OCI-LY7 (cell line): ENCODE measurements around the gene TWIST2. TPM values are rescaled to one million over a fixed set of nuclear protein-coding genes. Genes with fewer than 3 reads are reported as not detected.

ENCODE experiments used
- BruUV-seq: library from RNA; stranded (reverse); fragments of 400-500 nt; replicated peaks from 2 replicates; lab custom pipeline; 2021; lab: Mats Ljungman, UMichigan
- CTCF ChIA-PET: fragments of 300-600 bp; sonication (Branson Sonifier 250); formaldehyde crosslinking; loops from one replicate; lab custom pipeline; 2022; ENCODE audit warnings: antibody characterized with exemption; ENCODE audit not compliant: unreplicated experiment; lab: Charles Lee
- POLR2A ChIA-PET: fragments of 300-600 bp; sonication (Branson Sonifier 250); formaldehyde crosslinking; loops from one replicate; lab custom pipeline; 2022; ENCODE audit warnings: antibody characterized with exemption; lab: Charles Lee
- DNase-seq: peaks from one replicate; pipeline ENCODE4 v3.0.0-alpha.2; 2015; ENCODE audit warnings: low spot score
- H2AFZ ChIP-seq: fragments of 200-600 bp; sonication (generic), shearing (Covaris generic); 2 replicates; pipeline ENCODE4 v1.6.1; 2014; ENCODE audit warnings: mild to moderate bottlenecking, antibody characterized with exemption, low read length, moderate library complexity
- H3K27ac ChIP-seq: fragments of 200-600 bp; sonication (generic); 2 replicates; pipeline ENCODE4 v1.5.1; 2014; ENCODE audit warnings: mixed run types, low read depth, mild to moderate bottlenecking, moderate library complexity, low read length, inconsistent platforms; ENCODE audit not compliant: poor library complexity, severe bottlenecking
- H3K36me3 ChIP-seq: fragments of 200-600 bp; sonication (generic); 2 replicates; pipeline ENCODE4 v1.6.1; 2014; ENCODE audit warnings: mild to moderate bottlenecking, antibody characterized with exemption, low read length, moderate library complexity, mixed read lengths; ENCODE audit not compliant: insufficient read depth
- H3K4me1 ChIP-seq: fragments of 200-600 bp; sonication (generic); 2 replicates; pipeline ENCODE4 v1.5.1; 2014; ENCODE audit warnings: mild to moderate bottlenecking, low read length; ENCODE audit not compliant: insufficient read depth, poor library complexity, severe bottlenecking
- H3K4me2 ChIP-seq: fragments of 200-600 bp; sonication (generic); 2 replicates; pipeline ENCODE4 v1.6.1; 2014; ENCODE audit warnings: mild to moderate bottlenecking, low read length
- H3K4me3 ChIP-seq: fragments of 200-600 bp; sonication (generic); 2 replicates; pipeline ENCODE4 v1.5.1; 2014; ENCODE audit warnings: mild to moderate bottlenecking, low read depth, low read length; ENCODE audit not compliant: poor library complexity, severe bottlenecking
- H3K79me2 ChIP-seq: fragments of 200-600 bp; sonication (generic); 2 replicates; pipeline ENCODE4 v1.6.1; 2016; ENCODE audit warnings: low read depth, mild to moderate bottlenecking, low read length, moderate library complexity, mixed read lengths; ENCODE audit not compliant: insufficient read depth
- H3K9me2 ChIP-seq: fragments of 200-600 bp; sonication (generic); 2 replicates; pipeline ENCODE4 v1.6.1; 2016; ENCODE audit warnings: mild to moderate bottlenecking, low read length, mixed read lengths; ENCODE audit not compliant: insufficient read depth
- H3K9me3 ChIP-seq: fragments of 200-600 bp; sonication (generic); 2 replicates; pipeline ENCODE4 v1.6.1; 2014; ENCODE audit warnings: mild to moderate bottlenecking, mixed run types, low read length, mixed read lengths
- H4K20me1 ChIP-seq: fragments of 200-600 bp; sonication (generic); 2 replicates; pipeline ENCODE4 v1.6.1; 2014; ENCODE audit warnings: mild to moderate bottlenecking, antibody characterized with exemption, low read length, moderate library complexity, mixed read lengths; ENCODE audit not compliant: insufficient read depth
- EZH2phosphoT487 ChIP-seq: fragments of 200-600 bp; sonication (generic); IDR thresholded peaks from 2 replicates; pipeline ENCODE4 v1.6.1; 2018; ENCODE audit warnings: low read depth, borderline replicate concordance, mild to moderate bottlenecking, mixed run types, antibody characterized with exemption, low read length, moderate library complexity, mixed read lengths
- intact Hi-C: fragments of 100-400 bp; cut with micrococcal nuclease; formaldehyde crosslinking; loops from one replicate; pipeline ENCODE4 v1.10.0; 2022; ENCODE audit not compliant: unreplicated experiment
- total RNA-seq, 2 experiments: library from RNA; depleted of rRNA in 1 of 2; stranded (reverse); fragments of >200 nt in 1 of 2; shearing (Covaris generic) in 1 of 2; gene quantifications; 2 replicates each; pipeline ENCODE4 v1.2.3, GENCODE V29; 2014 to 2022
- TF ChIP-seq, protein P1 (sequence below): fragments of 200-600 bp; sonication (generic); conservative IDR thresholded peaks from 2 replicates; pipeline ENCODE4 v1.5.1; 2014; ENCODE audit warnings: mild to moderate bottlenecking, antibody characterized with exemption, low read length, moderate library complexity, mixed read lengths

The TWIST2 gene
- total RNA-seq, 2 experiments from 2014 or later, result not detected

DNA sequence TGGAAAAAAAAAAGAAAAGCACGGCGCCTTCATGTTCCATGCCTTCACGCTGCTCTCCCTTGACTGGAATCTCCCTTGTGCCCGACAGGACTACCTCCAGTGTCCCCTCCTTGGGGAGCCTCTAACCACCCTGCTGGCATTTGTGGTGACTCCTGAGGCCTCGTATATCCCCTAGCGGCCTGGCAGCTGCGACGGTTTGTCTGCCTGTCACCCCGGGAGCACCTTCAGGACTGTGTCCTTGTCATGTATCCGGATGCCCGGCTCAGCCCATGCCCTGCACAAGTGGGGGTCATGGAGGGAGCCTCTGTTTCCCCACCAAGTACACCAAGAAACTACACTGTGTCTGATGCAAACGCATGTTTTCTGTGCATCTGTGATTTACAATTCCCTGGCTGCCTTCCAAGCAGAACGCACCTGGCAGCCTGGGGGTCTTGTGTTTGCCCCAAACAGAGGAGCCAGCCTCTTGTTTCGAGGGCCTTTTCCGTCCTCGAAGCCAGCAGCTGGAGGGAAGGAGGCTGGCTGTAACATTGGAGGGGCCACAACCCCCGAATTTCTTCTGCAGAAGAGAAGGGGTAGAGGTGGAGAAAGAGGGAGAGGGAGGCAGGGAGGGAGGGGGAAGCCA is 18.9 kb downstream of the TWIST2 start:
- no peak overlapping the region for H2AFZ ChIP-seq
- DNase-seq, result no peak
- no peak overlapping the region for H3K4me3 ChIP-seq
- H3K9me3 ChIP-seq, result no peaks in the 10 kb centered on the region
- no peaks in the 10 kb centered on the region for H3K9me2 ChIP-seq
- ChIA-PET CTCF (no interaction called here), POLR2A (no interaction called here)
- H4K20me1 ChIP-seq, result no peaks in the 10 kb centered on the region
- no TSS peak for BruUV-seq
- no peaks in the 10 kb centered on the region for H3K79me2 ChIP-seq
- no peaks in the 10 kb centered on the region for H3K4me1 ChIP-seq
- intact Hi-C loops, result no loop called here
- no peaks in the 10 kb centered on the region for H3K36me3 ChIP-seq
- TF ChIP-seq, protein P1, sequence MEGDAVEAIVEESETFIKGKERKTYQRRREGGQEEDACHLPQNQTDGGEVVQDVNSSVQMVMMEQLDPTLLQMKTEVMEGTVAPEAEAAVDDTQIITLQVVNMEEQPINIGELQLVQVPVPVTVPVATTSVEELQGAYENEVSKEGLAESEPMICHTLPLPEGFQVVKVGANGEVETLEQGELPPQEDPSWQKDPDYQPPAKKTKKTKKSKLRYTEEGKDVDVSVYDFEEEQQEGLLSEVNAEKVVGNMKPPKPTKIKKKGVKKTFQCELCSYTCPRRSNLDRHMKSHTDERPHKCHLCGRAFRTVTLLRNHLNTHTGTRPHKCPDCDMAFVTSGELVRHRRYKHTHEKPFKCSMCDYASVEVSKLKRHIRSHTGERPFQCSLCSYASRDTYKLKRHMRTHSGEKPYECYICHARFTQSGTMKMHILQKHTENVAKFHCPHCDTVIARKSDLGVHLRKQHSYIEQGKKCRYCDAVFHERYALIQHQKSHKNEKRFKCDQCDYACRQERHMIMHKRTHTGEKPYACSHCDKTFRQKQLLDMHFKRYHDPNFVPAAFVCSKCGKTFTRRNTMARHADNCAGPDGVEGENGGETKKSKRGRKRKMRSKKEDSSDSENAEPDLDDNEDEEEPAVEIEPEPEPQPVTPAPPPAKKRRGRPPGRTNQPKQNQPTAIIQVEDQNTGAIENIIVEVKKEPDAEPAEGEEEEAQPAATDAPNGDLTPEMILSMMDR, result no peak
- no peak for TF ChIP-seq EZH2phosphoT487
- H3K27ac ChIP-seq, result no peak overlapping the region
- H3K4me2 ChIP-seq, result no peak overlapping the region

- BruUV-seq, result no TSS peak
- Histone ChIP-seq H3K79me2 (no peaks in the 10 kb centered on the region), H3K27ac (no peak overlapping the region), H3K36me3 (no peaks in the 10 kb centered on the region), H3K4me2 (no peak overlapping the region), H3K9me2 (no peaks in the 10 kb centered on the region), H3K9me3 (no peaks in the 10 kb centered on the region), H2AFZ (no peak overlapping the region), H3K4me3 (no peak overlapping the region), H4K20me1 (no peaks in the 10 kb centered on the region), H3K4me1 (no peaks in the 10 kb centered on the region)
- intact Hi-C loops, result no loop called here
- TF ChIP-seq, protein P1, result no peak
- no peak for TF ChIP-seq EZH2phosphoT487
- POLR2A ChIA-PET, result no interaction called here
- no peak for DNase-seq
- CTCF ChIA-PET, result no interaction called here
These were observed 20.2 kb downstream of the TWIST2 start for GRCh38 chr2:238868067-238868524.

DNA sequence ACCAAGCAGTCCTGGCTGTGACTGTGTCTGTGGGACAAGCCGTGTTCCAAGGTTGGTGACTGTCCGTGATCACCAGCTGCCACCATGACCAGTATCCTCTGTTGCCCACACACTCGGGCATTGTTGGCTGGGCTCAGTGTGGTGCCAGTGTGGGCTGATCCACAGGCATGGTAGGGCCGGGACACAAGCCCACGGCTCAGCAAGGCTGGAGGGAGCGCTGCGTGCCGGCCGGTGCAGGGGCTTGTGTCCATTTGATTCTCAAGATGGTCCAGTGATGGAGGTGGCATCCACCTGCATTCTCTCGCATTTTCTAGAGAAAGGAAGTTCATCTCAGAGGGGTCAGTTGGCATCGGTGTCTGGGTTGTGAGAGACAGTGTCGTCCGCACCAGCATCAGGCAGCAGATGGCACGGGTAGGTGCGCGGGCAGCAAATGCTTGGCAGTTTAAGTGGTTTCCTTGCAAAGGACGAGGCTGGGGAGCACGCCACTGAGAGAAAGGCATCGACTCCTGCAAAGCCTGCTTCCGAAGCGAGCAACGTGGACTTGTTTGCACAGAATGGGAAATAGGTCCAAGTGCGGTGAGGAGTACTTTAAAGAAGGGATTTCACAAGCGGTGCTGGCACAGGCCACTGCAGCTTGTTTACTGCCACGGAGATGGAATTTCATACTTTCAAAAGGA is 20.9 kb downstream of the TWIST2 start:
- Histone ChIP-seq H3K36me3 (no peaks in the 10 kb centered on the region), H2AFZ (no peak overlapping the region), H3K27ac (no peak overlapping the region), H3K4me3 (no peak overlapping the region), H3K79me2 (no peaks in the 10 kb centered on the region), H3K4me2 (no peak overlapping the region), H3K9me2 (no peaks in the 10 kb centered on the region), H3K4me1 (no peaks in the 10 kb centered on the region), H3K9me3 (no peaks in the 10 kb centered on the region), H4K20me1 (no peaks in the 10 kb centered on the region)
- ChIA-PET POLR2A (no interaction called here), CTCF (no interaction called here)
- BruUV-seq, result no TSS peak
- intact Hi-C loops, result no loop called here
- TF ChIP-seq, protein P1, result no peak
- no peak for TF ChIP-seq EZH2phosphoT487
- no peak for DNase-seq
